ENCODE results near the gene SFMBT2.

DNA sequence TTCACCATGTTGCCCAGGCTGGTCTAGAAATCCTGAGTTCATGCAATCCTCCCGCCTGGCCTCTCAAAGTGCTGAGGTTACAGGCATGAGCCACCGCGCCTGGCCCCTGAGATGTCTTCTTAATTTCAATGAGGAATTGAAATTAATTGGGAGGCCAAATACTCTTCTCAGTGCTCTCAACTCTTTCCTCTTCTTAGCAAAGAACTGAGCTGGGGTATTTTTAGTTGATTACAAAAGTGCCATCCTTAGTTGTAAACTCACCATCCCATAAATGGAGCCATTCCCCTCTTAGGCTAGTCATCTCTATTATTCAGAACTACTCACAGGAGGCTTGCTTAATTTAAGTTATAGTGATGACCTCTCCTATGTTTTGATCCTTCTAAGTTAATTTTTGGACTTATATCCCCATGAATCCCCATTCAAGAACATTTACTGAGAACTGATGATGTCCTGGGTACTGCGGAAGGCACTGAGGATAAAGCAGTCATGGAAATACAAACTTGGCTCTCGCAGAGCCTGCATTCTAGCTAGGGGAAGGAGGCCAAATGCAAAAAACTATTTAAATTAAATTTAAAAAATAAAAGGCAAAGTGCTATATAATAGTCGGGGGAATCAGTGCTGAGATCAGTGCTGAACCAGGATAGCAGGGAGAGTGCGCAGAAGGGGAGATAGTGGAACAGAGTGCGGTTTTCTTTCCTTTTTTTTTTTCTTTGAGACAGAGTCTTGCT is 145.3 kb downstream of the SFMBT2 start:
- no peak for TF ChIP-seq CTCF (IDR thresholded peaks at IDR 0.05)
- TF ChIP-seq POLR2A (IDR thresholded peaks at IDR 0.05), result no peak
